Liver (tissue), 3 donors: ENCODE results near the gene GRK1.

Experiments
- CTCF ChIP-seq: fragments of 150-350 bp; IDR thresholded peaks from 2 replicates; pipeline ENCODE4 v1.5.1; 2017; ENCODE audit warnings: improper control_type of control experiment, low read depth, low read length; ENCODE audit not compliant: missing input control
- EGR1 ChIP-seq, 2 donors: IDR thresholded peaks; 2 replicates each; pipeline ENCODE4 v1.6.1; 2016 to 2018; ENCODE audit warnings: antibody characterized with exemption in 2 of 2, low read depth in 2 of 2
- FOXA1 ChIP-seq: IDR thresholded peaks from 2 replicates; pipeline ENCODE4 v1.6.1; 2016; ENCODE audit warnings: antibody characterized with exemption
- GABPA ChIP-seq, 2 donors: IDR thresholded peaks in 1 of 2; conservative IDR thresholded peaks in 1 of 2; 2 replicates each; pipeline ENCODE4 v1.6.1; 2016; ENCODE audit warnings: antibody characterized with exemption in 2 of 2, mild to moderate bottlenecking in 1 of 2, moderate library complexity in 1 of 2
- JUND ChIP-seq, 2 donors: IDR thresholded peaks; 2 replicates each; pipeline ENCODE4 v1.6.1; 2016; ENCODE audit warnings: antibody characterized with exemption in 2 of 2
- RAD21 ChIP-seq, 2 donors: IDR thresholded peaks; 2 replicates each; pipeline ENCODE4 v1.6.1; 2016; ENCODE audit warnings: antibody characterized with exemption in 2 of 2, mild to moderate bottlenecking in 2 of 2
- REST ChIP-seq: IDR thresholded peaks from 2 replicates; pipeline ENCODE4 v1.6.1; 2016; ENCODE audit warnings: antibody characterized with exemption, mild to moderate bottlenecking
- SP1 ChIP-seq: IDR thresholded peaks from 2 replicates; pipeline ENCODE4 v1.6.1; 2018; ENCODE audit warnings: antibody characterized with exemption, mild to moderate bottlenecking
- TAF1 ChIP-seq: conservative IDR thresholded peaks from 2 replicates; pipeline ENCODE4 v1.6.1; 2016; ENCODE audit warnings: antibody characterized with exemption, mild to moderate bottlenecking
- YY1 ChIP-seq: IDR thresholded peaks from 2 replicates; pipeline ENCODE4 v1.6.1; 2016; ENCODE audit warnings: antibody characterized with exemption, mild to moderate bottlenecking
- ZBTB33 ChIP-seq: IDR thresholded peaks from 2 replicates; pipeline ENCODE4 v1.6.1; 2016; ENCODE audit warnings: antibody characterized with exemption
- donor health status: healthy.
- donor health status: healthy.

- no peak for TF ChIP-seq CTCF
- TF ChIP-seq REST: no peak
- TF ChIP-seq FOXA1: no peak
- no peak for TF ChIP-seq GABPA (IDR thresholded peaks at IDR 0.05 in 1 of 2, conservative IDR thresholded peaks at IDR 0.05 in 1 of 2)
- no peak for TF ChIP-seq YY1
- TF ChIP-seq TAF1: no peak
- TF ChIP-seq SP1: no peak
- TF ChIP-seq RAD21 (IDR thresholded peaks at IDR 0.05): no peak
- no peak for TF ChIP-seq ZBTB33
- TF ChIP-seq JUND (IDR thresholded peaks at IDR 0.05): no peak
- TF ChIP-seq EGR1 (IDR thresholded peaks at IDR 0.05; ENCODE audit: low read depth in 2 of 2): no peak
Observed at GRCh38 chr13:113651511-113652403, 15.3 kb upstream of the GRK1 start.
